Embryonic facial prominence (tissue), 1 donor: Measurements from ENCODE around the gene TDP2.
"Not testable (repeated sequence)": the region's sequence is repeated elsewhere in the genome, so short reads cannot be mapped to it uniquely, and the experiment has no call there.

Experiments used
- DNase-seq: peaks from one replicate; pipeline ENCODE4 v3.0.0-alpha.2; 2016; ENCODE audit errors: extremely low spot score

Gene TDP2, protein sequence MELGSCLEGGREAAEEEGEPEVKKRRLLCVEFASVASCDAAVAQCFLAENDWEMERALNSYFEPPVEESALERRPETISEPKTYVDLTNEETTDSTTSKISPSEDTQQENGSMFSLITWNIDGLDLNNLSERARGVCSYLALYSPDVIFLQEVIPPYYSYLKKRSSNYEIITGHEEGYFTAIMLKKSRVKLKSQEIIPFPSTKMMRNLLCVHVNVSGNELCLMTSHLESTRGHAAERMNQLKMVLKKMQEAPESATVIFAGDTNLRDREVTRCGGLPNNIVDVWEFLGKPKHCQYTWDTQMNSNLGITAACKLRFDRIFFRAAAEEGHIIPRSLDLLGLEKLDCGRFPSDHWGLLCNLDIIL

DNA sequence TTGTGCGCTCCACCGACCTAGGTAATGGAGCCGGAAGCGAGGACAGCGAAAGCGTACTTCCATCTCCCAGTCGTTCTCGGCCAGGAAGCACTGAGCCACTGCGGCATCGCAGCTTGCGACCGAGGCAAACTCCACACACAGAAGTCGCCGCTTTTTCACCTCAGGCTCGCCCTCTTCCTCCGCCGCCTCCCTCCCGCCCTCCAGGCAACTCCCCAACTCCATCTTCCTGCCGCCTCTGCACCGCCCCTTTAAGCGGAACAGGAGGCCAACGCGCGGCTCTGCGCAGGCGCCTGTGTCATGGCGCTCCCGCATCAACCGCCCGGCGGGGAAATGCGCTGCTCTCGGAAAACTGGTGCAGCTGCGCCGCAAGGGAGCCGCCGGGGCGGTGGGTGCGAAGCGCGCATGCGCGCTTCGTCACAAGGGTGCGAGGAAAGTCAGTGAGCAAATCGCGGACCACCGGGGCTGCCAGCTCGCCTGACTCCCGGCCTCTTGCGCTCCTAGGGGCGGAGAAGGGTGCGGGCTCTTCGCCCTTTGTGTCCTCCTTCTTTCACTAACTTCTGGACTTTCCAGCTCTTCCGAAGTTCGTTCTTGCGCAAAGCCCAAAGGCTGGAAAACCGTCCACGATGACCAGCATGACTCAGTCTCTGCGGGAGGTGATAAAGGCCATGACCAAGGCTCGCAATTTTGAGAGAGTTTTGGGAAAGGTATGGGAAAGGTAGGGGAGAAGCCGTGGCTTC, at the start of gene TDP2, which contains the start of gene ACOT13:
TDP2 (minus strand) TSS at position 259 of the 737 bp plus-strand sequence; CDS start at position 222, 37 bp downstream.
ACOT13 (plus strand) TSS at position 437 of the 737 bp plus-strand sequence; CDS start at position 624, 187 bp downstream.
- peak; percentile 89 for DNase-seq

DNA sequence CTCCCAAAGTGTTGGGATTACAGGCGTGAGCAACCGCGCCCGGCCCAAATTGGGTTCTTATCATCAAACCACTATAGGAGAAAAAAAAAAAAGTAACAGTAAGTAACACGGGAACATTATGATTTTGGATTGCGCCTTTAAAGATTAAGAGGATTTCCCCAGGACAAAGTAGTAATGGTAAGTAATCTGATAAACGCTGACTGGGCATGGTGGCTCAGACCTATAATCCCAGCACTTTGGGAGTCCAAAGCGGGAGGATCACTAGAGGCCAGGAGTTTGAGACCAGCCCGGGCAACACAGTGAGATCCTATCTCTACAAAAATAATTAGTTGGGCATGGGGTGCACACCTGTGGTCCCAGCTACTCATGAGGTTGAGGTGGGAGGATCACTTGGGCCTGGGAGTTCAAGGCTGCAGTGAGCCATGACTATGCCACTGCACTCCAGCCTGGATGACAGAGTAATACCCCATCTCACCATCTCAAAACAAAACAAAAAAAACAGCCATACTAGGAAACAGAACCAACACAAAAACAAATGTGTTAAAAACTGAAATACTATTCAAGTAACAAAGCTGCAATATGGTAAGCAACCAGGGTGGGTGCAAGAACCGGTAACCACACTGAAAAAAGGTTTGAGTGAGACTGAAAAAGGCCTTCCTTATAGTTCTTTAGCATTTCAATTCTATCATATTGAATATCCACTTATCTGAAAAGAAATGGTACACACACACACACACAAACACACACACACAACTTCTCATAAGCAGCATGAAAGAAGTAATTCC, 44.0 kb upstream of the TDP2 start:
- DNase-seq: no peak

DNA sequence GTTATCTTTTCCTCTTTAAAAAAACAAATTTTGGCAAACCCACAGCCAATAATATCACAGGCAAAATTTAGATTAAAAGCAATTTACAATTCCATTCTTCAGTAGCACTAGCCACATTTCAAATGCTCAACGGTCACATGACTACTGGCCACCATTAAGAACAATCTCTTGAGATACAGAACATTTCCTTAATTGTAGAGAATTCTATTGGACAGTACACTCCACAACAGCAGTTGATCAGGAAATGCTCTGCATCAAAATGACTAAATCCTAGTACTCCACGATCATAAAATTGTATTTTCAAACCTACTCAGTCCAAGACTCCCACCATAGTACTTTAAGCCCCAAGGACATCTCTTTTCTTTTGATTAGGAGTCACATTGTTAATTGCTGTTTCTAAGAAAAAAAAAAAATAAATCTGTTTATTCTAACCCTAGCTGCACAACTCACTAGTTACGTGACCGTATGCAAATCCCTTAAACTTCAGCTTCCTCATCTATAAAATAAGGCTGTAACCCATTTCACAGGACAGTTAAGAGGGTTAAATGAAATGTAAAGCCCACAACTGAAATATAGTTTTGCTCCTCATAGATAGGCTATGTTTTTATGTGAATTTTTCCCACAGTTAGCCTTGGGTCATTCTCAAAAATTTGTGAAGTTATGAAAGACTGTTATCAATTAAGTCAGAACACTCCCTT, 42.5 kb upstream of the TDP2 start:
- DNase-seq: no peak

DNA sequence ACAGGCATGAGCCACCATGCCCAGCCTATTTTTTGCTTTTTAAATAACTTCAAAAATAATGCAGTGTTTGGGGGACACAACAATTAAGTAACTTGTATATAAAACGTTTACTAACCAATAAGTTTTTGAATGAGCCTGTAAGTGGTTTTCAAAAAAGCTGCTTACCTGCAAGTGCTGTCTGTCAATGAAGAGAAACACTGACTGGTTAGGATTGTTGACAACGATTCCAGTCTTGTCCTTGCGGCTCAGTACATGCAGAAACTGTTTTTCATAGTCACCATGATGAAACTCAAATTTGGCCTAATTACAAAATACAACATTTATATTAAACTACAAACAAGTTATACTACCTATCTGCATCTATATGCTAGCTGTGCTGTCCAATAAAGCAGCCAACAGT, 41.9 kb upstream of the TDP2 start:
- no peak for DNase-seq

DNA sequence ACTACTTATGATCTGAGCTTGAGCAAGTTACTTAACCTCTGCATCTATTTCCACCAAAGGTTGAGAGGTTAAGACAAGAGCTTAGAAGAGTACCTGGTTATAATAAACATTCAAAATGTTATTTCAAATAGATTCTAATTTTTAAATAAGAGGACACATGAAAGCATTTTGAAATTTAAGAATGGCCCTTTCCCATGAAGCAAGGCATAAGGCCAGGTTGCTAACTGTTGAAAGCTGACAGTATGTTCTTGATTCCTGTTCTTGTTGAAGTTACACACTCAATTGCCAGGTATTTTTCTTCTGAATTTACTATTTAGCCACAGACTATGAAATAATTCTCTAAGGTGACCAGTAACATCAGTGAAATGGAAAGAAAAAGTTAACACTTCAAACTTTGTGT, 37.8 kb upstream of the TDP2 start:
- DNase-seq: no peak

DNA sequence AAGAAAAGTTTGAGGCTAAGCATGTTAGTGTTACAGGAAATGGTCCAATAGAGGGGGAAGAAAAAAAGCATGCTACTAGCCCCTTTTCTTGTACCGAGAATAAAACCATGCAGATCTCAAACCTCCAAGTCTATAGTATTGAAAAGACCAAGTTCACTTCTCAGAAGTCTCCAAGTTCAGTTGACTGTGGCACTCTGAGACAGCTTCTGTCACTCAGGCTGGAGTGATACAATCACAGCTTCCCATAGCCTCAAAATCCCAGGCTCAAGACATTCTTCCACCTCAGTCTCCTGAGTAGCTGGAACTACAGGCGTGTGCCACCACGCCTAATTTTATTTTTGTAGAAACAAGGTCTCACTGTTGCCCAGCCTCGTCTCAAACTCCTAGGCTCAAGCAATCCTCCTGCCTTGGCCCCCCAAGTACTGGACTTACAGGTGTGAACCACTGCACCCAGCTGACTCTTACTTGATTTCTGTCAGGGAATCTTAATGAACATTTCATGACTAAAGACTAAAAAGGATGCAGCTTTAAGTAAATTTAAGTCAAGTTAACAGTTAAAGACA, 36.1 kb upstream of the TDP2 start:
- DNase-seq: no peak

DNA sequence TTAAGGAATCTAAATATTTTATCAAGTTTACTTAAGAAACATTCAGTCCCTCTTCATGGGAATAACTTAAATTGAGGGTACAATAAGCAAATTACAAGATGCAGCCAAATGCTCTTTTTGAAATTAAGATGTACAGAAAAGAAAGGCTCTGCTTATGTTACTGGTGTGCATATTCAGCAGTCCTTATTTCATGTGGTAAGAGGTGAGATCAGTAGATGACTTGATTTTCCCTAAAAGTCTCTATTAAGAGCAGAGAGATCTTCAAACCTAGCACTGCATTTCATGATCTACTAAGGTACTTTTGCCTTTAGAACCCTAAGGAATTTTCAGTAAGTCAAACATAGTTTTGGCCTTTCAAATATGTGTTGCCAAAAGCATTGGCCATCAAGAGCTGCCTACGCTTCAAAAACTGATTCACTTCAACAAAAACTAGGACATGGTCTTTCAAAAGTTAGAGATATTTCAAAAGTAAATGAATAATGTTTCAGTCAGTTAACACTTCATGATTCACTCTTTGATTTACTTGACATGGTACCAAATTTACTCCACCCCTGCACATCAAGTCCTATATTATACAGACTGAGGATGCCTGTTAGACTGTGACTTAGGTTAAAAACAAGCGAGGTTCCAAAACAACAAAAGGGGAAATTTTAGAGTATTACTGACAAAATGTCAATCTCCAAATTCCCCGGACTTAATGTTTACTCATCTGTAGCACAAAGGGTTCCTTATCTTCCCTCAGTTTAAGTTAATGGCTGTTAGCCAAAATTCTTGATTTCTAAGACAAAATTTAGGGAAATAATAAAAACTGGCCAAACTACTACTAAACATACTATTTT, 33.0 kb upstream of the TDP2 start:
- no peak for DNase-seq

DNA sequence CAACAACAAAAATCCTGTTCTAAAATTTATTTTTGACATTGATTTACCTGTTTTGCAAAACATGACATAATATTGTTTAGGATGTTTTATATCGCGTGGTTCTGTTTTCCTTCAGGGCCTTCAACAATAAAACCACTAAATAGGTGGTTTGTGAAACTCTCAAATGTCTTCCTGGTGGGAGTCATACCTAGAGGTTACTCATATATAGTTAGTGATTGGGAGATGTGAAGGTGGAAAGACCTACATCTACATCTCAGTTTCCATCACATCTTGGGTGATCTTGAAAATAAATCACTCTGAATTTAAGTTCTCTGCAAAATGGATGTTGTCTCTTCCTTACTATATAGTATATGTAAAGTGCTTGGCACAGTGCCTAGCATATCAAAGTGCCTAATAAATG, 29.4 kb upstream of the TDP2 start:
- no peak for DNase-seq

DNA sequence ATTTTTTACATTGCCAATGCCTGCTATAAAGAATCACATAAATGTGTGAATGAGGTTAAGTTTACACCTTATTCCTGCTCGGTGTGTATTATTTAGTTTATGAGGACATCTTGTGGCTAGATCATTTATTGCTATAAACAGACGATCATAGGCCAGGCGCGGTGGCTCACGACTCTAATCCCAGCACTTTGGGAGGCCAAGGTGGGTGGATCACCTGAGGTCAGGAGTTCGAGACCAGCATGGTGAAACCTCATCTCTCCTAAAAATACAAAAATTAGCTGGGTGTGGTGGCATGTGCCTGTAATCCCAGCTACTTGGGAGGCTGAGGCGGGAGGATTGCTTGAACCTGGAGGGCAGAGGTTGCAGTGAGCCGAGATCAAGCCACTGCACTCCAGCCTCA, 28.9 kb upstream of the TDP2 start:
- not testable (repeated sequence) for DNase-seq

DNA sequence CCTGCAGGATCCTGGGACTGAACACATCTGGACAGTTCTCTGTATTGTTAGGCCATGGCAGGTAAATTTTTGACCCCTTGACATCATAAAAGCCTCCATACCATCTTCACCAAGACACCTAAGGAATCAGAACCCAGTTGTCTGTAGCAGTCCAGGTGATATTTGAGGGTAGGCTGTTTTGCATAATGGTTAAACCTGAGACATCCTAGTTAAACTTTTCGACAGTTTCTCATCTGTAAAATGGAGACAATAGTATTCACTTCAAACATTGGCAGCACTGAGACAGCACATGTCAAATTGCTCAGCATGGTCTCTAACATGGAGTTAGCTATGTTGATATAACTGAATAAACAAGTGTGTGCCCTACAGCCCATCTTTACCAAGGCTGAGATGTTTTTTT, 27.5 kb upstream of the TDP2 start:
- DNase-seq: no peak

DNA sequence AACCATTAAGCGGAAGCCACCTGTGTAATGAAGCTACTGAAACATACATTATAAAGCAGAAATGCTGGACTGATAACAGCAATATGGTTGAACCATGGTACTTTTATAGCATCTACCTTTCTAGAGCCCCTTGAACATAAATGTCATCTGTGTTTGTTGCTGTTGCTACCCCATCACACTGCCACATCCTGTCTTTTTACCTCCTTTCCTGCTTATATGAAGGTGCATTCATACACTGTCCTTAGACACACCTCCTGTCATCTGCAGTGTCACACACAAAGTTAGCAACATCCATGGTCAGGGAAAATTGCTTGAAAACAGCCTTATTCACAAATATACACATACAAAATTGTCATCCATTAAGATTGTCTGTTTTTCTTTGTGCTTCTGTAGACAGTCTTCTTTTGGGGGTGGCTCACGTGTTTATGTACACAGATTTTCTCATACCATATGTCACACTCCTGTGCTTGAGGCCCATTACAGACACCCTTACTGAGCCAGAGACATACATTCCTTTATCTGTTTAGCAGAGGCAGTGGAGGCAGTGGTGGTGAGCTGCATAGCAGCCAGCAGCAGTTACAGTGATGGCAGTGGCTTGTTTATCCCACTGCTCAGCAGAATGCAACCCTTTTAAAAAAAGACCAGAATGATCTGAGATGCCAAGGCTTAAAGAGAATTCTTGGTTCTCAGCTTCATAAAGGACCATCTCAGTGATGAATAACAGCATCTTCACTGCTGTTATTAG, 26.3 kb upstream of the TDP2 start:
- no peak for DNase-seq

DNA sequence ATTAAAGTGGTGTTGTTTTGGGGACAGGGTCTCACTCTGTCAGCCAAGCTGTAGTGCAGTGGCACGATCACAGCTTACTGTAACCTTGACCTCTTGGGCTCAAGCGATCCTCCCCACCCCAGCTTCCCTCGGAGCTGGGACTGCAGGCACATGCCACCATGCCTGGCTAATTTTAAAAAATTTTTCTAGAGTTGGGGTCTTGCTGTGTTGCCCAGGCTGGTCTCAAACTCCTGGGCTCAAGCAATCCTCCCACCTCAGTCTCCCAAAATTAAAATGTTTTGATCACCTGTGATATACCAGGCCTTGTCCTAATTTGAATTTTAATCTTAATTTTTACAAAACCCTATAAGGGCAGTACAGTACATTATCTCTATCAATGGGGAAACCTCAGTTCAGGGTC, 25.7 kb upstream of the TDP2 start:
- no peak for DNase-seq

DNA sequence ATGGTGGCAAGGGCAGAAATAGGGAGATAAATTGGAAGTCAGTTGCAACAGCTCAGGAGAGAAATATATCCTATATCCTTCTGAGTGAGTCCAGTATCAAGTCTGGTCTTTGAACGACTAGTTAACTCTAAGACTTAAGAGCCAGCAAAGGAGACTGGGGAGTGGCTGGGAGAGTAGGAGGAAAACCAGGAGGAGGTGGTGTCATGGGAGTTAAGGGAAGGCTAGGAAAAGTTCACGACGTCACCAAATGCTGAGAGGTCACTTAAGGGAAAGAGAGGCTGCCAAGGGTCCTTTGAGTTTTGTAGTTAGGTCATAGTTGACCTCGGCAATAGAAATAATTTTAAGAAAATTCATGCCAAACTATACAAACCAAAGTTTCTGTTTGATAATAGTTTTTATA, 25.3 kb upstream of the TDP2 start:
- DNase-seq: no peak

DNA sequence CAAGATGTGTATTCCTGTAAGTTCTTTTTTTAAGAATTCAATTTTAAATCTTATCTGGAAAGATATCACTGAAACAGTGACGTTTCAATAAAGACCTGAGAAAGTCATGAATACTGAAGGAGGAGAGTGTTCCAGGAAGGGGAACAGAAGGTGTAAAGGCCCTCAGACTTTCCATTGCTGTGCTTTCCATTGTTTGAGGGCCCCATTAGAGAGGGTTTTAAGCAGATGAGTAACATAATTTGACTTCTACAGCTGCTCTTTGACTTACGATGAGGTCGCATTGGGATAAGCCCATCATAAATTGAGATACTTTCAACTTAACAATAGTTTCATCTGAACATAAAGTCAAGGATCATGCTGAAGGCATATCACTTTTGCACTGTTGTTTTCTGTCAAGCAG, 24.9 kb upstream of the TDP2 start:
- DNase-seq: no peak

DNA sequence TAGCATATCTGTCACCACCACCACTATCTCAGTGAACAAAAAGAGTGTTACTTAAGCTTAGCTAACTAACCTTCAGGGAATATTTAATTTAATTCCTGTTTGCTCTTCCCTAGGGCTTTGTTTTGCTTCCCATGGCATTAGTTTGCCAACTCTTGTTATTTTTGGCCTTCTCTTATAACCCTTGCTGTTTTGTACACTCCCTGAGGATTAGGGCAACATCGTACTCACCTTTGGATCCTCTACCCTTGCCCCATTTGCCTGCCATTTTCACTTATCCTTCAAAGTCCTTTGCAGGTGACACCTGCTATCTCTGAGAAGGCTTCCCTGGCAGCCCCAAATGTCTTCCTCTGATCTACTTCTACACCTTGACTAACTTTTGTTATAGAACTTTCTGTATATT, 23.9 kb upstream of the TDP2 start:
- DNase-seq: no peak

DNA sequence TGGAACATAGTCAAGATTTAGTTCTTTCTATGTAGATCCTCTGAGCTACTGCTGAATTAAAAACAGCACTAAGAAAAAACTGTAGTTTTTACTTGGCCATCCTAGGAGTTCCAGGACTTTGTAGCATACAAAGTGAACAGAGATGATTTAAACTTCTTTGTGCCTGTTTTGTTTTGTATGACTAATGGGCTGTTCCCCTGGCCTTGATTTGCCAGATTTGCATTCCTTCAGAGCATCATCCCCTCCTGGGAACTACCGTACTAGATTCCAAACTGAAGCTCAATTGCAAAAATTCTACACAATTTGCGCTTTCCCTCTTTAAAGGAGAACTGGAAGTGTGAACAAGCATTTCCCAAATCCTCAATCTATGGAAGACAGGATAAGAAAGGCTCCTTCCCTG, 23.3 kb upstream of the TDP2 start:
- DNase-seq: no peak

DNA sequence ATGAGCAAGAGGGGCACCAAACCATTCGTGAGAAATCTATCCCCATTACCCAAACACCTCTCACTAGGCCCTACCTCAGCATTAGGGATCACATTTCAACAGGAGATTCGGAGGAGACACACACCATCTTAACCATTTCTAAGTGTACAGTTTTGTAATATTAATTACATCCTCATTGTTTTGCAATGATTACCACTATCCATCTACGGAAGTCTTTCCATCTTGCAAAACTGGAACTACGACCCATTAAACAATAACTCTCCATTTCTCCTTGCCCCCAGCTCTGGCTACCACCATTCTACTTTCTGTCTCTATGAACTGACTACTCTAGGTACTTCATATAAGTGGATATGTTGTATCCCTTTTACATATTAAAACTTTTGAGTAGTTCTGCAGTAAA, 20.2 kb upstream of the TDP2 start:
- DNase-seq: no peak

DNA sequence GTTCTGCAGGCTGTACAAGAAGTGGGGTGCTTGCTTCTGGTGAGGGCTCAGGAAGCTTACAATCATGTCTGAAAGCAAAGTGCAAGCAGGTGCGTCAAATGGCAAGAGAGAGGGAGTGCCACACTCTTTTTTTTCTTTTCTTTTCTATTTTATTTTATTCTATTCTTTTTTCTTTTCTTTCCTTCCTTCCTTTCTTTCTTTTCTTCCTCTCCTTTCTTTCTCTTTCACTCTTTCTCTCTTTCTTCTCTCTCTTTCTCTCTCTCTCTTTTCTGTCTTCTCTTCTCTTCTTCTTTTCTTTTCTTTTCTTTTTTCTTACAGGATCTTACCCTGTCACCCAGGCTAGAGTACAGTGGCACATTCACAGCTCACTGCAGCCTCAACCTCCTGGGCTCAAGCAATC, 19.7 kb upstream of the TDP2 start:
- DNase-seq: no peak

DNA sequence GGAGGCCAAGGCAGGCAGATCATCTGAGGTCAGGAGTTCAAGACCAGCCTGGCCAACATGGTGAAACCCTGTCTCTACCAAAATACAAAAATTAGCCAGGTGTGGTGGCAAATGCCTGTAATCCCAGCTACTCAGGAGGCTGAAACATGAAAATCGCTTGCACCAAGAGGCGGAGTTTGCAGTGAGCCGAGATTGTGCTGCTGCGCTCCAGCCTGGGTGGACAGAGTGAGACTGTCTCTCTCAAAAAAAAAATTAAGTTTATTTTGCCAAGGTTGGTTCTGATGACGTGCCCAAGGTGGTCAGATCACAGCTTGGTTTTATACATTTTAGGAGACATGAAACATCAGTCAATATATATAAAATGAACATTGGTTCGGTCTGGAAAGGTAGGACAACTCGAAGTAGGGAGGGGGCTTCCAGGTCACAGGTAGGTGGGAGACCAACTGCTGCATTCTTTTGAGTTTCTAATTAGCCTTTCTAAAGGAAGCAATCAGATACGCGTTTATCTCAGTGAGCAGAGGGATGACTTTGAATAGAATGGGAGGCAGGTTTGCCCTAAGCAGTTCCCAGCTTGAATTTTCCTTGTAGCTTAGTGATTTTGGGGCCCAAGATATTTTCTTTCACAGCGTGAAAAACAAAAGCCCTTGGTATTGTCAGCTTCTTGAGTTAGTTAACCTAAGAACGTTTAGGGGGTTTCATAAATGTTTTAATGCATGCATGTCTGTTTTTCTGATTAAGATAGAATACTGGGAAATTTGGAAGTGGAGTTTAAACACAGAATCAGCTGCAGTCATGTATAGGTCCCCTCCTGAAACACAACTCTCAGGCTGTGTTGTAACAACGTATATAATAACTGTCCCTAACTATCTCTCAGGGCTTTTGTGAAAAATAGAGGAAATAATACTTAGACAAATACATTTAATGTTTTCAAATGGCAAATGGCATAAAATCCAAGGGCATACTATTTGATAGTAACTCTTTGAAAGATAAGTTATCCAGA, 16.9 kb upstream of the TDP2 start:
- DNase-seq: no peak
